ENCODE data around the gene SELENOO.
A peak's percentile ranks its signal among the peaks of the same experiment; 100 is the strongest.

The SELENOO gene

GRCh38 chr22:50221410-50222300, 20.8 kb downstream of the SELENOO start:
- no peaks in the 10 kb centered on the region for H3K9me2 ChIP-seq (replicated peaks; ENCODE audit: control insufficient read depth, low read length)
- TF ChIP-seq, protein P1, sequence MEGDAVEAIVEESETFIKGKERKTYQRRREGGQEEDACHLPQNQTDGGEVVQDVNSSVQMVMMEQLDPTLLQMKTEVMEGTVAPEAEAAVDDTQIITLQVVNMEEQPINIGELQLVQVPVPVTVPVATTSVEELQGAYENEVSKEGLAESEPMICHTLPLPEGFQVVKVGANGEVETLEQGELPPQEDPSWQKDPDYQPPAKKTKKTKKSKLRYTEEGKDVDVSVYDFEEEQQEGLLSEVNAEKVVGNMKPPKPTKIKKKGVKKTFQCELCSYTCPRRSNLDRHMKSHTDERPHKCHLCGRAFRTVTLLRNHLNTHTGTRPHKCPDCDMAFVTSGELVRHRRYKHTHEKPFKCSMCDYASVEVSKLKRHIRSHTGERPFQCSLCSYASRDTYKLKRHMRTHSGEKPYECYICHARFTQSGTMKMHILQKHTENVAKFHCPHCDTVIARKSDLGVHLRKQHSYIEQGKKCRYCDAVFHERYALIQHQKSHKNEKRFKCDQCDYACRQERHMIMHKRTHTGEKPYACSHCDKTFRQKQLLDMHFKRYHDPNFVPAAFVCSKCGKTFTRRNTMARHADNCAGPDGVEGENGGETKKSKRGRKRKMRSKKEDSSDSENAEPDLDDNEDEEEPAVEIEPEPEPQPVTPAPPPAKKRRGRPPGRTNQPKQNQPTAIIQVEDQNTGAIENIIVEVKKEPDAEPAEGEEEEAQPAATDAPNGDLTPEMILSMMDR (IDR thresholded peaks at IDR 0.05; ENCODE audit: low read depth, low read length, poor library complexity, severe bottlenecking), result peak; percentile 51
- TF ChIP-seq EZH2phosphoT487 (IDR thresholded peaks at IDR 0.05; ENCODE audit: borderline replicate concordance, low read length), result no peak
- no peaks in the 10 kb centered on the region for H3K9me3 ChIP-seq (ENCODE audit: control insufficient read depth, insufficient read depth, low read length)
- no peak overlapping the region for H3K27ac ChIP-seq (ENCODE audit: low read depth, low read length)
- H3F3A ChIP-seq (ENCODE audit: control insufficient read depth, insufficient read depth), result no peaks in the 10 kb centered on the region
- peaks cover 79% of the 10 kb centered on the region for H3K36me3 ChIP-seq (ENCODE audit: control insufficient read depth, low read length)
- no peaks in the 10 kb centered on the region for H3K4me1 ChIP-seq (ENCODE audit: control insufficient read depth, low read length)
- no peak overlapping the region for H3K4me3 ChIP-seq (ENCODE audit: low read length)
- H3K79me2 ChIP-seq (ENCODE audit: control insufficient read depth, low read length), result no peaks in the 10 kb centered on the region
- H3K27me3 ChIP-seq (ENCODE audit: control insufficient read depth, low read length), result no peaks in the 10 kb centered on the region
- H3K4me2 ChIP-seq (ENCODE audit: low read length), result no peak overlapping the region
- H4K20me1 ChIP-seq (ENCODE audit: control insufficient read depth, insufficient read depth, low read depth, low read length), result no peaks in the 10 kb centered on the region

DNA sequence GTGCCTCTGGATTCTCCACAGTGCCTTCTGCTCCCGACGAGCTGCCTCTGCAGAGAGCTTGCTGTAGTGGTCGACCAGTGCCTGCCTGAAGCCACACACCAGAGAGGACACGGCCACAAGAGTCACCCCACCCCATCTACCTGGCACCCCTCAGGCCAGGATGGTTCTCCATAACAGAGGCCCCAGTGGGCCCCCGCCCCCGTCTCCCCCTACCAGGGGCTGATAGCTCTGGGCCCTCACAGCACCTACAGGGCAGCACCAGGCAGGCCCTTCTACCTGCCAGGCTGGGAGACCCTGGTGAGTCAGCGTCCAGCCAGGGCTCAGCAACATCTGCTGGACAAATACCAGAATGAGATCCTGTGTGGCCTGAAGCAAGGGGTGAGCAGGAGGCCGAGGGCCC, 21.7 kb downstream of the SELENOO start:
- Histone ChIP-seq H3K36me3 (ENCODE audit: control insufficient read depth, low read length) (peaks cover 71% of the 10 kb centered on the region), H3K9me2 (replicated peaks; ENCODE audit: control insufficient read depth, low read length) (no peaks in the 10 kb centered on the region), H3K4me3 (ENCODE audit: low read length) (no peak overlapping the region), H3K79me2 (ENCODE audit: control insufficient read depth, low read length) (no peaks in the 10 kb centered on the region), H3K27ac (ENCODE audit: low read depth, low read length) (no peak overlapping the region), H3F3A (ENCODE audit: control insufficient read depth, insufficient read depth) (no peaks in the 10 kb centered on the region), H3K9me3 (ENCODE audit: control insufficient read depth, insufficient read depth, low read length) (no peaks in the 10 kb centered on the region), H3K4me2 (ENCODE audit: low read length) (no peak overlapping the region), H3K4me1 (ENCODE audit: control insufficient read depth, low read length) (no peaks in the 10 kb centered on the region), H3K27me3 (ENCODE audit: control insufficient read depth, low read length) (no peaks in the 10 kb centered on the region), H4K20me1 (ENCODE audit: control insufficient read depth, insufficient read depth, low read depth, low read length) (no peaks in the 10 kb centered on the region)
- TF ChIP-seq EZH2phosphoT487 (IDR thresholded peaks at IDR 0.05; ENCODE audit: borderline replicate concordance, low read length), result no peak
- TF ChIP-seq, protein P1 (IDR thresholded peaks at IDR 0.05; ENCODE audit: low read depth, low read length, poor library complexity, severe bottlenecking), result no peak

GRCh38 chr22:50224071-50224470, 23.3 kb downstream of the SELENOO start:
- H3K36me3 ChIP-seq (ENCODE audit: control insufficient read depth, low read length), result peaks cover 59% of the 10 kb centered on the region
- H3F3A ChIP-seq (ENCODE audit: control insufficient read depth, insufficient read depth), result no peaks in the 10 kb centered on the region
- no peaks in the 10 kb centered on the region for H3K9me3 ChIP-seq (ENCODE audit: control insufficient read depth, insufficient read depth, low read length)
- no peak overlapping the region for H3K4me3 ChIP-seq (ENCODE audit: low read length)
- no peaks in the 10 kb centered on the region for H3K9me2 ChIP-seq (replicated peaks; ENCODE audit: control insufficient read depth, low read length)
- H3K27ac ChIP-seq (ENCODE audit: low read depth, low read length), result no peak overlapping the region
- no peaks in the 10 kb centered on the region for H3K79me2 ChIP-seq (ENCODE audit: control insufficient read depth, low read length)
- no peak overlapping the region for H3K4me2 ChIP-seq (ENCODE audit: low read length)
- H3K4me1 ChIP-seq (ENCODE audit: control insufficient read depth, low read length), result no peaks in the 10 kb centered on the region
- TF ChIP-seq, protein P1 (IDR thresholded peaks at IDR 0.05; ENCODE audit: low read depth, low read length, poor library complexity, severe bottlenecking), result no peak
- TF ChIP-seq EZH2phosphoT487 (IDR thresholded peaks at IDR 0.05; ENCODE audit: borderline replicate concordance, low read length), result no peak
- H3K27me3 ChIP-seq (ENCODE audit: control insufficient read depth, low read length), result no peaks in the 10 kb centered on the region
- no peaks in the 10 kb centered on the region for H4K20me1 ChIP-seq (ENCODE audit: control insufficient read depth, insufficient read depth, low read depth, low read length)
